Ovary (tissue), 3 donors: ENCODE measurements around the gene LGSN.

Source experiments
- CTCF ChIP-seq, 3 donors: fragments of 450-650 bp in 2 of 3; fragments of 200-600 bp in 1 of 3; IDR thresholded peaks; one replicate each; pipeline versions ENCODE4 v1.5.1 to v1.8.0; 2016 to 2022; ENCODE audit warnings: antibody characterized with exemption in 3 of 3, mild to moderate bottlenecking in 1 of 3
- EP300 ChIP-seq: sonication (generic); formaldehyde crosslinking; IDR thresholded peaks from one replicate; pipeline ENCODE4 v1.6.1; 2017; ENCODE audit warnings: antibody characterized with exemption
- POLR2A ChIP-seq: fragments of 450-650 bp; IDR thresholded peaks from one replicate; pipeline ENCODE4 v1.6.1; 2017; ENCODE audit warnings: antibody characterized with exemption, mild to moderate bottlenecking, moderate library complexity
- donor health status: DM: no; HTN: no; CAD: no.

DNA sequence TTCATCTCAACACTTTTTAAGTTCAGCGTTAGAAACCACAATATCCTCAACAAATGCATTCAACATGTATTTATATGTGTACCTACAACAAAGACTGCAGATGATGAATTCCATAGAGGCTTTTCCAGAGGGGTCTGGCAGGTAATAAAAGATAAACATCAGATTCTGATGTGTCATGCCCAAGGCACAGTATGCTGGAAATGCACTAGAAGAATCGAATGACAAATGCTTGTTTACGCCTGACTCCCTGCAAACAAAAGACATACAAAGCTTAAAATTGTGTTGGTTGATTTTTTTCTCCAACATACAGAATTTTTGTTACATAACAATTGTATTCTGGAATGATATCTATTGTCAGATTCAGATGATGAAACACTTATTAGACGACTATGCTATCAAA, at the start of gene LGSN:
- TF ChIP-seq EP300 (no peak), CTCF (IDR thresholded peaks at IDR 0.05) (no peak), POLR2A (no peak)
